ENCODE measurements around the gene GRIN1. TPM values are rescaled to one million over a fixed set of nuclear protein-coding genes. Genes with fewer than 3 reads are reported as not detected.

Gene GRIN1
- total RNA-seq, 1 donor from 2014 or later, result 0.77 TPM

- DNase-seq (ENCODE audit: low spot score, unreplicated experiment), result no peak
- no peak for TF ChIP-seq CTCF (IDR thresholded peaks at IDR 0.05; ENCODE audit: unreplicated experiment)
- Mint-ChIP-seq H3K27me3 (no peaks in the 10 kb centered on the region), H3K36me3 (ENCODE audit: insufficient read depth) (no peaks in the 10 kb centered on the region), H3K4me3 (ENCODE audit: low read depth) (no peak overlapping the region), H3K27ac (no peak overlapping the region), H3K9me3 (ENCODE audit: low read depth) (no peaks in the 10 kb centered on the region), H3K4me1 (ENCODE audit: low read depth) (peaks cover 18% of the 10 kb centered on the region)
Measured at GRCh38 chr9:137191245-137191644, 52.3 kb downstream of the GRIN1 start.

GRCh38 chr9:137191691-137192447 lies 52.9 kb downstream of the GRIN1 start:
- no peak for TF ChIP-seq CTCF (IDR thresholded peaks at IDR 0.05; ENCODE audit: unreplicated experiment)
- no peak for DNase-seq (ENCODE audit: low spot score, unreplicated experiment)
- Mint-ChIP-seq H3K9me3 (ENCODE audit: low read depth) (no peaks in the 10 kb centered on the region), H3K36me3 (ENCODE audit: insufficient read depth) (no peaks in the 10 kb centered on the region), H3K4me1 (ENCODE audit: low read depth) (peaks cover 16% of the 10 kb centered on the region), H3K4me3 (ENCODE audit: low read depth) (no peak overlapping the region), H3K27me3 (no peaks in the 10 kb centered on the region), H3K27ac (no peak overlapping the region)

GRCh38 chr9:137192448-137192780 lies 53.5 kb downstream of the GRIN1 start:
- Mint-ChIP-seq H3K36me3 (ENCODE audit: insufficient read depth) (no peaks in the 10 kb centered on the region), H3K4me1 (ENCODE audit: low read depth) (peaks cover 14% of the 10 kb centered on the region), H3K27ac (no peak overlapping the region), H3K27me3 (no peaks in the 10 kb centered on the region), H3K4me3 (ENCODE audit: low read depth) (no peak overlapping the region), H3K9me3 (ENCODE audit: low read depth) (no peaks in the 10 kb centered on the region)
- no peak for TF ChIP-seq CTCF (IDR thresholded peaks at IDR 0.05; ENCODE audit: unreplicated experiment)
- DNase-seq (ENCODE audit: low spot score, unreplicated experiment), result no peak

- H3K4me3 Mint-ChIP-seq (ENCODE audit: low read depth), result no peak overlapping the region
- H3K4me1 Mint-ChIP-seq (ENCODE audit: low read depth), result peaks cover 11% of the 10 kb centered on the region
- no peaks in the 10 kb centered on the region for H3K9me3 Mint-ChIP-seq (ENCODE audit: low read depth)
- DNase-seq (ENCODE audit: low spot score, unreplicated experiment), result no peak
- H3K27me3 Mint-ChIP-seq, result no peaks in the 10 kb centered on the region
- H3K36me3 Mint-ChIP-seq (ENCODE audit: insufficient read depth), result no peaks in the 10 kb centered on the region
- no peak overlapping the region for H3K27ac Mint-ChIP-seq
- no peak for TF ChIP-seq CTCF (IDR thresholded peaks at IDR 0.05; ENCODE audit: unreplicated experiment)
Measured at GRCh38 chr9:137192859-137193258, 53.9 kb downstream of the GRIN1 start.

- H3K36me3 Mint-ChIP-seq (ENCODE audit: insufficient read depth), result no peaks in the 10 kb centered on the region
- peaks cover 15% of the 10 kb centered on the region for H3K4me1 Mint-ChIP-seq (ENCODE audit: low read depth)
- no peak overlapping the region for H3K4me3 Mint-ChIP-seq (ENCODE audit: low read depth)
- no peak for TF ChIP-seq CTCF (IDR thresholded peaks at IDR 0.05; ENCODE audit: unreplicated experiment)
- H3K27me3 Mint-ChIP-seq, result no peaks in the 10 kb centered on the region
- no peak overlapping the region for H3K27ac Mint-ChIP-seq
- DNase-seq (ENCODE audit: low spot score, unreplicated experiment), result no peak
- H3K9me3 Mint-ChIP-seq (ENCODE audit: low read depth), result no peaks in the 10 kb centered on the region
Measured at GRCh38 chr9:137193771-137194170, 54.8 kb downstream of the GRIN1 start.

All from progenitor cell of endocrine pancreas (in vitro differentiated cells).